Natural killer cell (primary cell): Measurements from ENCODE around the gene PHTF1. TPM values are rescaled to one million over a fixed set of nuclear protein-coding genes. Genes with fewer than 3 reads are reported as not detected.

ENCODE experiments used
- ATAC-seq, 3 donors: fragments of 150-1000 bp in 2 of 3; fragments of 200-7000 bp in 1 of 3; cut with Tn5 transposase; 1 replicate in 1 of 3; 2 replicates in 2 of 3; pipeline ENCODE4 v1.10.0; 2021; ENCODE audit warnings: mild to moderate bottlenecking in 2 of 3, moderate library complexity in 2 of 3
- DNase-seq, 2 donors: peaks; one replicate each; pipeline versions ENCODE4 v3.0.0 to v3.0.0-alpha.2; 2013 to 2021; ENCODE audit warnings: mixed read lengths in 1 of 2
- H3K27ac ChIP-seq: one replicate; pipeline ENCODE4 v1.5.1; 2013; ENCODE audit warnings: mild to moderate bottlenecking, low read length
- H3K27me3 ChIP-seq: one replicate; pipeline ENCODE4 v1.6.1; 2013; ENCODE audit warnings: low read length; ENCODE audit not compliant: control insufficient read depth, insufficient read depth
- H3K36me3 ChIP-seq: one replicate; pipeline ENCODE4 v1.6.1; 2013; ENCODE audit warnings: low read length; ENCODE audit not compliant: control insufficient read depth, insufficient read depth
- H3K4me1 ChIP-seq: one replicate; pipeline ENCODE4 v1.6.1; 2013; ENCODE audit warnings: low read length; ENCODE audit not compliant: control insufficient read depth, insufficient read depth
- H3K4me3 ChIP-seq: one replicate; pipeline ENCODE4 v1.5.1; 2013; ENCODE audit warnings: low read length
- H3K9me3 ChIP-seq: one replicate; pipeline ENCODE4 v1.6.1; 2013; ENCODE audit warnings: low read length; ENCODE audit not compliant: control insufficient read depth, insufficient read depth
- H3K27ac Mint-ChIP-seq, 2 donors: one replicate each; pipeline ENCODE4 v1.8.0; 2022; ENCODE audit warnings: mild to moderate bottlenecking in 2 of 2, mixed read lengths in 2 of 2, moderate library complexity in 1 of 2
- H3K27me3 Mint-ChIP-seq, 2 donors: one replicate each; pipeline ENCODE4 v1.8.0; 2022; ENCODE audit warnings: low read depth in 2 of 2, mixed read lengths in 2 of 2
- H3K36me3 Mint-ChIP-seq: one replicate; pipeline ENCODE4 v1.8.0; 2022; ENCODE audit warnings: mixed read lengths
- H3K4me1 Mint-ChIP-seq, 2 donors: one replicate each; pipeline ENCODE4 v1.8.0; 2022; ENCODE audit warnings: mixed read lengths in 2 of 2
- H3K4me3 Mint-ChIP-seq: one replicate; pipeline ENCODE4 v1.8.0; 2022; ENCODE audit warnings: mild to moderate bottlenecking, moderate library complexity, mixed read lengths
- H3K9me3 Mint-ChIP-seq, 2 donors: one replicate each; pipeline ENCODE4 v1.8.0; 2022; ENCODE audit warnings: mixed read lengths in 2 of 2
- CTCF ChIP-seq: fragments of 200-600 bp; IDR thresholded peaks from one replicate; pipeline ENCODE4 v1.8.0; 2022; ENCODE audit warnings: antibody characterized with exemption
- WGBS: methylation state at CpG from one replicate; pipeline ENCODE4 v1.1.7; 2013; ENCODE audit warnings: missing lambda C conversion rate; ENCODE audit not compliant: insufficient coverage; 5-methylcytosine and 5-hydroxymethylcytosine counted together
- intact Hi-C: fragments of 100-400 bp; cut with micrococcal nuclease; formaldehyde crosslinking; loops from one replicate; pipeline ENCODE4 v1.14.2; 2022
- total RNA-seq, 4 donors: library from RNA; stranded (reverse); fragments of 120-200 nt in 1 of 4; gene quantifications; one replicate each; pipeline versions ENCODE4 v1.2.3 to v1.2.4, GENCODE V29; 2013 to 2022

PHTF1 gene
- total RNA-seq, 3 donors from 2014 or later (not counting 1 experiment from before 2014, with no cell fraction given): 37.1 to 40.7 (median 40.6) TPM

- no peak overlapping the region for H3K27ac Mint-ChIP-seq
- intact Hi-C loops: no loop called here
- Histone ChIP-seq H3K4me3 (no peak overlapping the region), H3K4me1 (no peaks in the 10 kb centered on the region), H3K36me3 (no peaks in the 10 kb centered on the region), H3K27ac (no peak overlapping the region), H3K27me3 (no peaks in the 10 kb centered on the region), H3K9me3 (no peaks in the 10 kb centered on the region)
- no peak overlapping the region for H3K4me3 Mint-ChIP-seq
- H3K36me3 Mint-ChIP-seq: no peaks in the 10 kb centered on the region
- no peaks in the 10 kb centered on the region for H3K27me3 Mint-ChIP-seq
- no peaks in the 10 kb centered on the region for H3K9me3 Mint-ChIP-seq
- DNase-seq (no peak), ATAC-seq (no peak)
- 83% methylated on average over 4 of the region's 4 CpGs for WGBS
- TF ChIP-seq CTCF: no peak
- H3K4me1 Mint-ChIP-seq: no peaks in the 10 kb centered on the region
Measured at GRCh38 chr1:113659556-113659955, 99.7 kb downstream of the PHTF1 start.

GRCh38 chr1:113659035-113659434 is 100.3 kb downstream of the PHTF1 start:
- no peak overlapping the region for H3K27ac Mint-ChIP-seq
- H3K27me3 Mint-ChIP-seq: no peaks in the 10 kb centered on the region
- intact Hi-C loops: no loop called here
- no peaks in the 10 kb centered on the region for H3K9me3 Mint-ChIP-seq
- no peaks in the 10 kb centered on the region for H3K36me3 Mint-ChIP-seq
- Histone ChIP-seq H3K27ac (no peak overlapping the region), H3K36me3 (no peaks in the 10 kb centered on the region), H3K4me1 (no peaks in the 10 kb centered on the region), H3K9me3 (no peaks in the 10 kb centered on the region), H3K27me3 (no peaks in the 10 kb centered on the region), H3K4me3 (no peak overlapping the region)
- ATAC-seq (no peak), DNase-seq (no peak)
- TF ChIP-seq CTCF: no peak
- no peak overlapping the region for H3K4me3 Mint-ChIP-seq
- no peaks in the 10 kb centered on the region for H3K4me1 Mint-ChIP-seq
- 82% methylated on average over 9 of the region's 9 CpGs for WGBS

DNA sequence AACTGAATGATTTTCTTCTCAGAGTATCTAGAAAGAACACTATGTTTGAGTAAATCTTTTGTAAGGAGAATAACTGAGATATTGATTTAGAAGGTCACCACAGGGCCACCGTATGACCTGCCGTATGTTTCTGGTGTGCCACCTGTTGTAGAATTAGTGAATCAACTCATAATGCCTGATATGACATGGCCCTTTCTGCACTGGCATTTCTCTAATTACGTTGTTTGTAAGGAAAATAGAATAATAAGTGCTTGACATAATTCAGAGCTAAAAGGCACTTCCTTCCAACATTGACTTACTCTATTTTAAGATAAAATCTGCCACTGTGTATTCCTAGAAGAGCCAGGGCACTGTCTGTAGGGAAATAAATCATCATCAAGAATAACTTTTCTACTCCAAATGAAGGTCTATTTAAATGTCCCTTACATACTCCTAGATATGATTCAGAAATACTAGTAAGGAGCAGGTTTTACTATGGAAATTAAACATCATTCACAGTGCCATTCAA is 101.7 kb downstream of the PHTF1 start:
- TF ChIP-seq CTCF: no peak
- Mint-ChIP-seq H3K27me3 (no peaks in the 10 kb centered on the region), H3K36me3 (no peaks in the 10 kb centered on the region), H3K4me3 (no peak overlapping the region), H3K9me3 (no peaks in the 10 kb centered on the region), H3K4me1 (no peaks in the 10 kb centered on the region), H3K27ac (no peak overlapping the region)
- no peak overlapping the region for H3K4me3 ChIP-seq
- 94% methylated on average over 2 of the region's 3 CpGs for WGBS
- ATAC-seq (no peak), DNase-seq (no peak)
- intact Hi-C loops: no loop called here
- H3K4me1 ChIP-seq: no peaks in the 10 kb centered on the region
- no peaks in the 10 kb centered on the region for H3K27me3 ChIP-seq
- no peaks in the 10 kb centered on the region for H3K9me3 ChIP-seq
- H3K27ac ChIP-seq: no peak overlapping the region
- H3K36me3 ChIP-seq: no peaks in the 10 kb centered on the region

DNA sequence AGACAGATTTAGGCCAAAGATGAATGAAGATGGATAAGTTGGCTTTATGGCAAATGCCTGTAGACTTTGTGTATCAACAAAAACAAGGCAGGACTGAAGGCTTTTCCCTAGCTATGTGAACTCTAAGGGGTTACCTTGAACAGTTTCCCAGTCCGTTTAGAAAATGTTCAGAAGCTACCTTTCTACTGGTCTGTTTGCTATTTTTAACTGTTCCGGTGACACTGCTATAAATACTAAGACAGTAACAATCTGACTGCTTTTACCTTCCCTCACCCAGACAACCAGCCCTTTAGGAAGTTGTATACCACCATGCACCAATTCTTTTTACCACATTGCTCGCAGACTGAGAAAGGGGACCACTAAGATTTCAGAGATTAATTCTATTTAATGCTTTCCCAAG is 102.2 kb downstream of the PHTF1 start:
- no peak for DNase-seq
- H3K4me3 Mint-ChIP-seq: no peak overlapping the region
- H3K36me3 ChIP-seq: no peaks in the 10 kb centered on the region
- no peaks in the 10 kb centered on the region for H3K27me3 ChIP-seq
- H3K9me3 Mint-ChIP-seq: no peaks in the 10 kb centered on the region
- intact Hi-C loops: no loop called here
- no peak for TF ChIP-seq CTCF
- H3K4me1 ChIP-seq: no peaks in the 10 kb centered on the region
- H3K27ac Mint-ChIP-seq: no peak overlapping the region
- H3K4me1 Mint-ChIP-seq: no peaks in the 10 kb centered on the region
- no peak overlapping the region for H3K27ac ChIP-seq
- no peaks in the 10 kb centered on the region for H3K36me3 Mint-ChIP-seq
- 58% methylated on average over 3 of the region's 3 CpGs for WGBS
- H3K27me3 Mint-ChIP-seq: no peaks in the 10 kb centered on the region
- no peak for ATAC-seq
- no peaks in the 10 kb centered on the region for H3K9me3 ChIP-seq
- no peak overlapping the region for H3K4me3 ChIP-seq
